B cell (primary cell): Measurements from ENCODE around the gene GATAD2A. TPM values are rescaled to one million over a fixed set of nuclear protein-coding genes. Genes with fewer than 3 reads are reported as not detected.

Experiments used
- ATAC-seq: fragments of 200-7000 bp; cut with Tn5 transposase; one replicate; pipeline ENCODE4 v1.10.0; 2021; ENCODE audit warnings: low read depth, mild to moderate bottlenecking, moderate number of reproducible peaks, moderate library complexity
- CTCF ChIA-PET: fragments of 350-600 bp; sonication (Branson Sonifier 250); formaldehyde crosslinking; loops from one replicate; lab custom pipeline; 2021; ENCODE audit warnings: antibody characterized with exemption, inconsistent platforms; lab: Charles Lee
- POLR2A ChIA-PET: fragments of 350-600 bp; sonication (Branson Sonifier 250); formaldehyde crosslinking; loops from one replicate; lab custom pipeline; 2021; ENCODE audit warnings: antibody characterized with exemption; lab: Charles Lee
- DNase-seq: peaks from one replicate; pipeline ENCODE4 v3.0.0; 2013
- H2AFZ ChIP-seq: 2 replicates; pipeline ENCODE4 v1.6.1; 2012; ENCODE audit warnings: mild to moderate bottlenecking, low read depth, low read length; ENCODE audit not compliant: insufficient read depth, poor library complexity, severe bottlenecking
- H3K27ac ChIP-seq, 2 donors: 1 replicate in 1 of 2; 2 replicates in 1 of 2; pipeline ENCODE4 v1.5.1; 2012 to 2013; ENCODE audit warnings: low read length in 2 of 2, mild to moderate bottlenecking in 2 of 2, moderate library complexity in 1 of 2
- H3K27me3 ChIP-seq, 4 experiments: fragments of 200-600 bp in 1 of 4; sonication (generic) in 1 of 4; replicated peaks in 1 of 4; 1 replicate in 2 of 4; 2 replicates in 2 of 4; pipeline versions ENCODE4 v1.6.1 to v1.7.0; 2013 to 2016; ENCODE audit warnings: low read length in 3 of 4, mild to moderate bottlenecking in 2 of 4, mixed read lengths in 1 of 4, moderate library complexity in 1 of 4; ENCODE audit not compliant: insufficient read depth in 4 of 4, control insufficient read depth in 3 of 4; ENCODE audit errors: control extremely low read depth in 1 of 4
- H3K36me3 ChIP-seq, 2 experiments: replicated peaks in 1 of 2; 1 replicate in 1 of 2; 2 replicates in 1 of 2; pipeline versions ENCODE4 v1.6.1 to v1.7.1; 2013; ENCODE audit warnings: low read length in 1 of 2; ENCODE audit not compliant: insufficient read depth in 2 of 2, control insufficient read depth in 1 of 2; ENCODE audit errors: control extremely low read depth in 1 of 2, extremely low read depth in 1 of 2
- H3K4me1 ChIP-seq, 2 donors: fragments of 200-600 bp in 1 of 2; sonication (generic) in 1 of 2; 1 replicate in 1 of 2; 2 replicates in 1 of 2; pipeline versions ENCODE4 v1.5.1 to v1.6.1; 2013 to 2017; ENCODE audit warnings: low read length in 2 of 2; ENCODE audit not compliant: control insufficient read depth in 2 of 2, insufficient read depth in 2 of 2
- H3K4me2 ChIP-seq: replicated peaks from 2 replicates; pipeline ENCODE3; 2012; ENCODE audit warnings: mild to moderate bottlenecking, low read depth, low read length; ENCODE audit not compliant: poor library complexity, severe bottlenecking
- H3K4me3 ChIP-seq, 5 experiments: fragments of 200-600 bp in 1 of 5; sonication (generic) in 1 of 5; 1 replicate in 3 of 5; 2 replicates in 2 of 5; pipeline versions ENCODE4 v1.5.1 to v1.7.0; 2011 to 2016; ENCODE audit warnings: low read length in 4 of 5, mild to moderate bottlenecking in 4 of 5, low read depth in 2 of 5, control low read depth in 1 of 5, moderate library complexity in 1 of 5; ENCODE audit not compliant: insufficient read depth in 1 of 5; ENCODE audit errors: control extremely low read depth in 1 of 5, extremely low read depth in 1 of 5
- H3K79me2 ChIP-seq: fragments of 200-600 bp; sonication (generic); one replicate; pipeline ENCODE4 v1.6.0; 2016; ENCODE audit warnings: low read length; ENCODE audit not compliant: control insufficient read depth, insufficient read depth
- H3K9ac ChIP-seq: fragments of 200-600 bp; sonication (generic); 2 replicates; pipeline ENCODE4 v1.6.1; 2017; ENCODE audit warnings: mild to moderate bottlenecking, low read length, moderate library complexity
- H3K9me3 ChIP-seq, 3 donors: one replicate each; pipeline versions ENCODE4 v1.6.1 to v1.7.1; 2013; ENCODE audit warnings: low read length in 2 of 3; ENCODE audit not compliant: control insufficient read depth in 2 of 3, insufficient read depth in 1 of 3; ENCODE audit errors: control extremely low read depth in 1 of 3
- H4K20me1 ChIP-seq: 2 replicates; pipeline ENCODE4 v1.6.0; 2012; ENCODE audit warnings: mild to moderate bottlenecking, low read length; ENCODE audit not compliant: insufficient read depth, control insufficient read depth, poor library complexity, severe bottlenecking
- H3K27ac Mint-ChIP-seq: one replicate; pipeline ENCODE4 v1.8.0; 2021; ENCODE audit warnings: mixed read lengths
- H3K27me3 Mint-ChIP-seq: one replicate; pipeline ENCODE4 v1.8.0; 2021; ENCODE audit warnings: mixed read lengths
- H3K4me1 Mint-ChIP-seq: one replicate; pipeline ENCODE4 v1.8.0; 2021; ENCODE audit warnings: mixed read lengths
- H3K4me3 Mint-ChIP-seq: one replicate; pipeline ENCODE4 v1.8.0; 2021; ENCODE audit warnings: mixed read lengths
- H3K9me3 Mint-ChIP-seq: one replicate; pipeline ENCODE4 v1.8.0; 2022; ENCODE audit warnings: mixed read lengths; ENCODE audit not compliant: insufficient read depth
- CTCF ChIP-seq: fragments of 200-600 bp; IDR thresholded peaks from one replicate; pipeline ENCODE4 v1.8.0; 2022; ENCODE audit warnings: antibody characterized with exemption, mild to moderate bottlenecking
- EZH2 ChIP-seq: IDR thresholded peaks from 2 replicates; pipeline ENCODE4 v1.6.1; 2012; ENCODE audit warnings: borderline replicate concordance, low read depth, mild to moderate bottlenecking, moderate library complexity, low read length; ENCODE audit not compliant: insufficient read depth, poor library complexity, severe bottlenecking
- WGBS: methylation state at CpG from one replicate; pipeline ENCODE4 v1.1.5; 2013; ENCODE audit warnings: missing lambda C conversion rate; ENCODE audit not compliant: insufficient coverage; 5-methylcytosine and 5-hydroxymethylcytosine counted together
- intact Hi-C: fragments of 100-400 bp; cut with micrococcal nuclease; formaldehyde crosslinking; loops from one replicate; pipeline ENCODE4 v1.10.0; 2022
- polyA plus RNA-seq: library from polyadenylated mRNA; depleted of rRNA; stranded (reverse); fragments of >200 nt; gene quantifications from 2 replicates; pipeline ENCODE4 v1.2.3, GENCODE V29; 2012
- total RNA-seq, 2 donors: library from RNA; stranded (reverse); fragments of 120-200 nt in 1 of 2; gene quantifications; 1 replicate in 1 of 2; 2 replicates in 1 of 2; pipeline versions ENCODE4 v1.2.3 to v1.2.4, GENCODE V29; 2013 to 2022

Gene GATAD2A
- total and polyA plus RNA-seq, 2 donors (not counting 1 experiment from before 2014, with no cell fraction given), result 28.8 to 76.3 TPM

GRCh38 chr19:19532806-19533701 is 127.6 kb downstream of the GATAD2A start:
- Histone ChIP-seq H3K4me3 (no peak overlapping the region), H3K27me3 (peaks cover 0 to 10% (median 4%) of the 10 kb centered on the region in 4 experiments), H4K20me1 (no peaks in the 10 kb centered on the region), H3K9ac (no peak overlapping the region), H3K79me2 (no peaks in the 10 kb centered on the region), H3K4me1 (peaks cover 11 to 16% of the 10 kb centered on the region in 2 donors), H3K9me3 (peaks cover 0 to 10% (median 0%) of the 10 kb centered on the region in 3 donors), H3K4me2 (peak overlapping the region; percentile 63), H3K27ac (no peak overlapping the region), H3K36me3 (peaks cover 0 to 11% of the 10 kb centered on the region in 2 experiments), H2AFZ (no peak overlapping the region)
- peak; percentile 38 for DNase-seq
- intact Hi-C loops, result loop anchor here (1.0 kb wide), 1 partner anchor 110 kb away; the partner anchor contains the start of gene GMIP
- no peaks in the 10 kb centered on the region for H3K9me3 Mint-ChIP-seq
- ATAC-seq, result no peak
- peaks cover 11% of the 10 kb centered on the region for H3K4me1 Mint-ChIP-seq
- peaks cover 4% of the 10 kb centered on the region for H3K27me3 Mint-ChIP-seq
- TF ChIP-seq CTCF, result no peak
- POLR2A ChIA-PET, result interaction anchor here (0.6 to 1.9 kb wide), 2 partner anchors 42 to 111 kb away, joined by 4 to 11 read pairs; partner anchors contain the start of gene GMIP
- 79% methylated on average over 12 of the region's 14 CpGs for WGBS
- CTCF ChIA-PET, result interaction anchor here (0.8 to 7.5 kb wide), 35 partner anchors 12 to 745 kb away, joined by 3 to 88 read pairs (median 4); partner anchors contain the start of genes ATP13A1, GMIP, LPAR2 and ZNF93
- H3K27ac Mint-ChIP-seq, result no peak overlapping the region
- no peak overlapping the region for H3K4me3 Mint-ChIP-seq

GRCh38 chr19:19533841-19534240 is 128.4 kb downstream of the GATAD2A start:
- Histone ChIP-seq H2AFZ (no peak overlapping the region), H3K4me2 (no peak overlapping the region), H3K27me3 (peaks cover 0 to 18% (median 8%) of the 10 kb centered on the region in 4 experiments), H3K79me2 (no peaks in the 10 kb centered on the region), H4K20me1 (no peaks in the 10 kb centered on the region), H3K9ac (no peak overlapping the region), H3K27ac (no peak overlapping the region), H3K36me3 (peaks cover 0 to 6% of the 10 kb centered on the region in 2 experiments), H3K4me3 (no peak overlapping the region), H3K4me1 (peaks cover 19 to 24% of the 10 kb centered on the region in 2 donors), H3K9me3 (peaks cover 0 to 12% (median 0%) of the 10 kb centered on the region in 3 donors)
- 95% methylated on average over 6 of the region's 6 CpGs for WGBS
- no peak for DNase-seq
- no peak for ATAC-seq
- POLR2A ChIA-PET, result no interaction called here
- Mint-ChIP-seq H3K27ac (no peak overlapping the region), H3K4me3 (no peak overlapping the region), H3K4me1 (peaks cover 15% of the 10 kb centered on the region), H3K9me3 (no peaks in the 10 kb centered on the region), H3K27me3 (peaks cover 8% of the 10 kb centered on the region)
- CTCF ChIA-PET, result interaction anchor here (1.8 to 7.5 kb wide), 2 partner anchors 116 to 425 kb away, joined by 4 to 88 read pairs; no protein-coding TSS in a partner anchor
- TF ChIP-seq CTCF (no peak), EZH2 (no peak)
- intact Hi-C loops, result no loop called here
